K562 (cell line): ENCODE measurements around the gene ZNF780A. TPM values are rescaled to one million over a fixed set of nuclear protein-coding genes. Genes with fewer than 3 reads are reported as not detected.
A peak's percentile ranks its signal among the peaks of the same experiment; 100 is the strongest.

ENCODE experiments used
- ARID1B ChIP-seq: fragments of 450-650 bp; IDR thresholded peaks from 2 replicates; pipeline ENCODE4 v1.6.1; 2016; ENCODE audit warnings: antibody characterized with exemption, mild to moderate bottlenecking, inconsistent platforms
- CEBPZ ChIP-seq: fragments of 150-350 bp; IDR thresholded peaks from 2 replicates; pipeline ENCODE4 v1.6.1; 2014; ENCODE audit warnings: low read depth, mild to moderate bottlenecking, low read length, borderline replicate concordance
- CHD7 ChIP-seq: fragments of 200-600 bp; sonication (generic); IDR thresholded peaks from one replicate; pipeline ENCODE4 v1.6.1; 2012; ENCODE audit warnings: mild to moderate bottlenecking, low read depth, low read length, inconsistent platforms
- RB1 ChIP-seq: fragments of 450-650 bp; IDR thresholded peaks from 2 replicates; pipeline ENCODE4 v1.6.1; 2017; ENCODE audit warnings: low read depth, mild to moderate bottlenecking
- RBFOX2 ChIP-seq: fragments of 200-400 bp; formaldehyde crosslinking; IDR thresholded peaks from 2 replicates; pipeline ENCODE4 v1.6.1; 2017; ENCODE audit warnings: low read depth, mild to moderate bottlenecking, low read length, moderate library complexity
- RUNX1 ChIP-seq: sonication (generic); IDR thresholded peaks from 2 replicates; pipeline ENCODE4 v1.6.1; 2016; ENCODE audit warnings: antibody characterized with exemption, low read depth
- TAF9B ChIP-seq: fragments of 450-650 bp; IDR thresholded peaks from 2 replicates; pipeline ENCODE4 v1.6.1; 2018; ENCODE audit warnings: mild to moderate bottlenecking; ENCODE audit not compliant: partially characterized antibody
- ZNF3 ChIP-seq: fragments of 250-450 bp; sonication (Bioruptor Pico); IDR thresholded peaks from 2 replicates; pipeline ENCODE4 v1.5.0; 2021; ENCODE audit warnings: mild to moderate bottlenecking, moderate library complexity
- polyA plus RNA-seq, 8 experiments: library from polyadenylated mRNA; depleted of rRNA in 4 of 8; stranded (reverse) in 5 of 8; unstranded in 3 of 8; fragments of >200 nt; fragmentation: Nextera tagmentation in 2 of 8; fragmentation: Illumina TruSeq in 1 of 8; extraction: Ambion mirVana in 2 of 8; extraction: Trizol in 1 of 8; gene quantifications; 2 replicates each; pipeline versions ENCODE4 v1.2.1 to v1.2.3, GENCODE V29; 2011 to 2014; ENCODE audit warnings: inconsistent platforms in 1 of 8, missing spikeins in 1 of 8
- total RNA-seq, 7 experiments: library from RNA; depleted of rRNA in 6 of 7; stranded (reverse); fragments of >200 nt in 6 of 7; fragmentation: Illumina TruSeq in 2 of 7; extraction: Trizol in 2 of 7; gene quantifications; 2 replicates each; pipeline versions ENCODE4 v1.2.1 to v1.2.3, GENCODE V29; 2011 to 2021; ENCODE audit warnings: low replicate concordance in 1 of 7

Gene ZNF780A
- total and polyA plus RNA-seq, 9 of the 15 experiments (the other 6 are each of a cell fraction or from before 2014, with no cell fraction given): 11.7 to 36.1 (median 25.8) TPM

GRCh38 chr19:40090241-40091204 is at the start of gene ZNF780A (continued):
- peak; percentile 89 for TF ChIP-seq TAF9B
- TF ChIP-seq ZNF3 (CRISPR knock-in tag): no peak
- peak; percentile 93 for TF ChIP-seq RBFOX2
- TF ChIP-seq CEBPZ: no peak
- TF ChIP-seq RUNX1: no peak
- TF ChIP-seq CHD7: no peak
- TF ChIP-seq ARID1B: peak; percentile 41; the same call in 1 of the 2 replicates
- no peak; the same call in 1 of the 2 replicates for TF ChIP-seq RB1
